Measurements from ENCODE around the gene KLC1. TPM values are rescaled to one million over a fixed set of nuclear protein-coding genes. Genes with fewer than 3 reads are reported as not detected.

The KLC1 gene
- total RNA-seq, 2 donors from 2014 or later, result 162 to 198 TPM

GRCh38 chr14:103611215-103611614 is 17.8 kb upstream of the KLC1 start:
- Mint-ChIP-seq H3K27ac (no peak overlapping the region), H3K4me3 (no peak overlapping the region), H3K4me1 (peaks cover 16% of the 10 kb centered on the region), H3K36me3 (ENCODE audit: low read depth) (peaks cover 2% of the 10 kb centered on the region), H3K27me3 (no peaks in the 10 kb centered on the region)
- ATAC-seq (no peak), DNase-seq (no peak)
- no peaks in the 10 kb centered on the region for H3K9me3 ChIP-seq (ENCODE audit: control insufficient read depth, low read length, poor library complexity, severe bottlenecking)

GRCh38 chr14:103613517-103613916 is 15.5 kb upstream of the KLC1 start:
- Mint-ChIP-seq H3K4me1 (no peaks in the 10 kb centered on the region), H3K27ac (no peak overlapping the region), H3K27me3 (no peaks in the 10 kb centered on the region), H3K4me3 (no peak overlapping the region), H3K36me3 (ENCODE audit: low read depth) (peaks cover 2% of the 10 kb centered on the region)
- H3K9me3 ChIP-seq (ENCODE audit: control insufficient read depth, low read length, poor library complexity, severe bottlenecking), result no peaks in the 10 kb centered on the region
- DNase-seq (no peak), ATAC-seq (no peak)

GRCh38 chr14:103616635-103617300 is 12.2 kb upstream of the KLC1 start:
- H3K9me3 ChIP-seq (ENCODE audit: control insufficient read depth, low read length, poor library complexity, severe bottlenecking), result no peaks in the 10 kb centered on the region
- Mint-ChIP-seq H3K27me3 (no peaks in the 10 kb centered on the region), H3K27ac (no peak overlapping the region), H3K4me3 (no peak overlapping the region), H3K36me3 (ENCODE audit: low read depth) (no peaks in the 10 kb centered on the region), H3K4me1 (no peaks in the 10 kb centered on the region)
- no peak for DNase-seq
- no peak for ATAC-seq

- Mint-ChIP-seq H3K4me1 (peaks cover 2% of the 10 kb centered on the region), H3K27me3 (no peaks in the 10 kb centered on the region), H3K4me3 (no peak overlapping the region), H3K36me3 (ENCODE audit: low read depth) (no peaks in the 10 kb centered on the region), H3K27ac (no peak overlapping the region)
- no peaks in the 10 kb centered on the region for H3K9me3 ChIP-seq (ENCODE audit: control insufficient read depth, low read length, poor library complexity, severe bottlenecking)
- no peak for ATAC-seq
- DNase-seq, result no peak
Measured at GRCh38 chr14:103619057-103619456, 10.0 kb upstream of the KLC1 start.

GRCh38 chr14:103621860-103622259 is 7.2 kb upstream of the KLC1 start:
- DNase-seq (no peak), ATAC-seq (no peak)
- Mint-ChIP-seq H3K4me1 (peaks cover 10% of the 10 kb centered on the region), H3K27me3 (no peaks in the 10 kb centered on the region), H3K4me3 (no peak overlapping the region), H3K27ac (no peak overlapping the region), H3K36me3 (ENCODE audit: low read depth) (no peaks in the 10 kb centered on the region)
- no peaks in the 10 kb centered on the region for H3K9me3 ChIP-seq (ENCODE audit: control insufficient read depth, low read length, poor library complexity, severe bottlenecking)

GRCh38 chr14:103623308-103623707 is 5.7 kb upstream of the KLC1 start:
- Mint-ChIP-seq H3K4me1 (peaks cover 10% of the 10 kb centered on the region), H3K36me3 (ENCODE audit: low read depth) (no peaks in the 10 kb centered on the region), H3K27ac (no peak overlapping the region), H3K4me3 (no peak overlapping the region), H3K27me3 (no peaks in the 10 kb centered on the region)
- ATAC-seq (no peak), DNase-seq (no peak)
- no peaks in the 10 kb centered on the region for H3K9me3 ChIP-seq (ENCODE audit: control insufficient read depth, low read length, poor library complexity, severe bottlenecking)

GRCh38 chr14:103623883-103624482 is 5.0 kb upstream of the KLC1 start:
- Mint-ChIP-seq H3K27ac (no peak overlapping the region), H3K4me1 (peaks cover 10% of the 10 kb centered on the region), H3K27me3 (no peaks in the 10 kb centered on the region), H3K36me3 (ENCODE audit: low read depth) (no peaks in the 10 kb centered on the region), H3K4me3 (peak overlapping the region; percentile 91)
- ATAC-seq (no peak), DNase-seq (no peak)
- no peaks in the 10 kb centered on the region for H3K9me3 ChIP-seq (ENCODE audit: control insufficient read depth, low read length, poor library complexity, severe bottlenecking)

- no peaks in the 10 kb centered on the region for H3K9me3 ChIP-seq (ENCODE audit: control insufficient read depth, low read length, poor library complexity, severe bottlenecking)
- DNase-seq, result no peak
- peak overlapping the region; percentile 86 for H3K27ac Mint-ChIP-seq
- no peak for ATAC-seq
- no peaks in the 10 kb centered on the region for H3K27me3 Mint-ChIP-seq
- H3K4me1 Mint-ChIP-seq, result peaks cover 10% of the 10 kb centered on the region
- no peaks in the 10 kb centered on the region for H3K36me3 Mint-ChIP-seq (ENCODE audit: low read depth)
- peak overlapping the region; percentile 91 for H3K4me3 Mint-ChIP-seq
Measured at GRCh38 chr14:103624860-103625259, 4.2 kb upstream of the KLC1 start.

- ATAC-seq, result peak; percentile 51
- peak overlapping the region; percentile 86 for H3K27ac Mint-ChIP-seq
- no peaks in the 10 kb centered on the region for H3K36me3 Mint-ChIP-seq (ENCODE audit: low read depth)
- peak overlapping the region; percentile 91 for H3K4me3 Mint-ChIP-seq
- peak; percentile 15 to 37 (median 21) for DNase-seq
- H3K4me1 Mint-ChIP-seq, result peaks cover 10% of the 10 kb centered on the region
- H3K27me3 Mint-ChIP-seq, result no peaks in the 10 kb centered on the region
- H3K9me3 ChIP-seq (ENCODE audit: control insufficient read depth, low read length, poor library complexity, severe bottlenecking), result no peaks in the 10 kb centered on the region
Measured at GRCh38 chr14:103625356-103626095, 3.5 kb upstream of the KLC1 start.

- H3K9me3 ChIP-seq (ENCODE audit: control insufficient read depth, low read length, poor library complexity, severe bottlenecking), result no peaks in the 10 kb centered on the region
- ATAC-seq, result no peak
- H3K4me3 Mint-ChIP-seq, result peak overlapping the region; percentile 64
- no peaks in the 10 kb centered on the region for H3K36me3 Mint-ChIP-seq (ENCODE audit: low read depth)
- H3K27ac Mint-ChIP-seq, result peak overlapping the region; percentile 86
- DNase-seq, result no peak
- H3K27me3 Mint-ChIP-seq, result no peaks in the 10 kb centered on the region
- H3K4me1 Mint-ChIP-seq, result peaks cover 12% of the 10 kb centered on the region
Measured at GRCh38 chr14:103626146-103626850, 2.7 kb upstream of the KLC1 start.

GRCh38 chr14:103627073-103628025 is 1.7 kb upstream of the KLC1 start:
- ATAC-seq (no peak), DNase-seq (no peak)
- H3K36me3 Mint-ChIP-seq (ENCODE audit: low read depth), result no peaks in the 10 kb centered on the region
- peak overlapping the region; percentile 85 for H3K27ac Mint-ChIP-seq
- H3K9me3 ChIP-seq (ENCODE audit: control insufficient read depth, low read length, poor library complexity, severe bottlenecking), result no peaks in the 10 kb centered on the region
- H3K27me3 Mint-ChIP-seq, result no peaks in the 10 kb centered on the region
- peak overlapping the region; percentile 86 for H3K4me3 Mint-ChIP-seq
- peaks cover 12% of the 10 kb centered on the region for H3K4me1 Mint-ChIP-seq

GRCh38 chr14:103628221-103628683 is 759 bp upstream of the KLC1 start:
- Mint-ChIP-seq H3K4me3 (peak overlapping the region; percentile 86), H3K27ac (peak overlapping the region; percentile 85), H3K36me3 (ENCODE audit: low read depth) (no peaks in the 10 kb centered on the region), H3K4me1 (peaks cover 16% of the 10 kb centered on the region), H3K27me3 (no peaks in the 10 kb centered on the region)
- ATAC-seq (no peak), DNase-seq (peak in 2 of 3 donors; percentile 12 to 18)
- H3K9me3 ChIP-seq (ENCODE audit: control insufficient read depth, low read length, poor library complexity, severe bottlenecking), result no peaks in the 10 kb centered on the region

Data from T-helper 17 cell (primary cell).